ENCODE results near the gene KCNIP2. TPM values are rescaled to one million over a fixed set of nuclear protein-coding genes. Genes with fewer than 3 reads are reported as not detected.
A peak's percentile ranks its signal among the peaks of the same experiment; 100 is the strongest.

Gene KCNIP2
- 3.4 TPM for total RNA-seq
- polyA plus RNA-seq (ENCODE audit: insufficient read depth, low read depth, low replicate concordance), result 0.67 TPM
- long read RNA-seq, donor 1, result 0 reads
- long read RNA-seq, donor 2, result 0 reads
- long read RNA-seq, donor 3, result 0 reads
- long read RNA-seq, donor 4, result 0 reads
- long read RNA-seq, donor 5, result 0 reads
- long read RNA-seq, donor 6, result 0 reads
- long read RNA-seq, donor 7, partial matches to known transcripts, result 1 of 1 reads
- long read RNA-seq, donor 7, other reads (novel, unspliced or antisense), result 0 of 1 reads
- long read RNA-seq, donor 8, result 0 reads
- long read RNA-seq, donor 9, result 0 reads
- long read RNA-seq, donor 10, result 0 reads

DNA sequence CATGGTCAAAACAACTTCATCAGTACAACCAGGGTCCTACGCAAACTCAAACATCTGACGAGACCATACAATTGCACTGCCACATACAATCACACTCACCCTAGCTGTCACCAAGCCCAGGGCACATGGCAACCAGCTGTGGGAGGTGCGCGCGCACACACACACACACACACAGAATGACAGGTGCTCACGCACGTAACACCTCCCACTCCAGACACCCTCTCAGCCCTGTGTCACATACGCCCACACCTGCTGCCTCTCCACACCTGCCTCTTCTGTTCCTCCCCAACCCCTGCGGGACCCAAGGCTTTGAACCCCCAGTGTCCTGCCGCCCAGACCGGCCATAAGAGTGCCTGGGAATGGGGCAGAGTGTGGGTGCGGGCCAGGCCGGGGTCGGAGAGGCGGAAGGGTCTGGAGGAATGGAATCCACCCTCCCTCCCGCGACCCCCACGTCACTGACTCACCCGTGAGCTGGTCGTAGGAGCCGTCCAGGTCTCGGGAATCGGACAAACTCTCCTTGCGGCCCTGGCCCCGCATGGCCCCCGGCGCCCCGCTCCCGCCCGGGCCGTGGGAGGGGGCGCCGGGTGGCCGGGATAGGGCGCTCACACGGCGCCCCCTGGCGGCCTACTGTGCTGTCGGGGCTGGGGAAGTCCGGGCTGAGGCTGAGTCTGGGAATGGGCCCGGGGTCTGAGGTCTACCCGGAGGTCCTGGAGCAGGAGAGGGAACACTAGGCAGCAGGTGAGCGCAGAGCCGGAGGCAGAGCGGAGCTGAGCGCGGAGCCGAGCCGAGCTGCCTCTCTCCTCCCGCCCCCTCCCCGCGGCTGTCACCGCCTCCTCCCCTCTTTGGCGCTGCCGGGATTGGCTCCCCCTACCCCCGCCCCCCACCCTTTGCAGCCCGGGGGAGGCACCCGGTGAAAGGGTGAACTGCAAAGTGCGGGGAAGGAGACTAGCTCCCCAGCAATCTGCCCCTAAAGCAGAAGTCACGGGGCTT, at the start of gene KCNIP2:
Gene KCNIP2 (minus strand): TSS at position 769 of the 990 bp plus-strand sequence. CDS start 232 bp downstream, at position 537.
- no peak within 1 kb of the TSS for H3K4me3 ChIP-seq (ENCODE audit: low read length in 3 of 3)
- no peak within 1 kb of the TSS for H3K9ac ChIP-seq (ENCODE audit: low read length in 3 of 3)
- no peaks in the 10 kb centered on the region for H3K9me3 ChIP-seq (ENCODE audit: control insufficient read depth in 2 of 3, insufficient read depth in 1 of 3, low read length in 3 of 3)
- no peak for FAIRE-seq
- no peaks in the 10 kb centered on the region for H3K36me3 ChIP-seq (ENCODE audit: control insufficient read depth in 2 of 3, insufficient read depth in 3 of 3, low read length in 3 of 3)
- no peaks in the 10 kb centered on the region for H3K27me3 ChIP-seq (ENCODE audit: control insufficient read depth, insufficient read depth, low read length)
- H3K4me1 ChIP-seq (ENCODE audit: control insufficient read depth in 2 of 3, insufficient read depth in 2 of 3, low read depth in 1 of 3, low read length in 3 of 3), result peaks cover 0 to 10% (median 7%) of the 10 kb centered on the region in 3 donors
- DNase-seq, result peak in 4 of 5 donors; percentile 48 to 65 (median 62)
- H3K27ac ChIP-seq (ENCODE audit: low read depth in 2 of 2, low read length in 2 of 2), result no peak within 1 kb of the TSS
- TF ChIP-seq, protein P1, sequence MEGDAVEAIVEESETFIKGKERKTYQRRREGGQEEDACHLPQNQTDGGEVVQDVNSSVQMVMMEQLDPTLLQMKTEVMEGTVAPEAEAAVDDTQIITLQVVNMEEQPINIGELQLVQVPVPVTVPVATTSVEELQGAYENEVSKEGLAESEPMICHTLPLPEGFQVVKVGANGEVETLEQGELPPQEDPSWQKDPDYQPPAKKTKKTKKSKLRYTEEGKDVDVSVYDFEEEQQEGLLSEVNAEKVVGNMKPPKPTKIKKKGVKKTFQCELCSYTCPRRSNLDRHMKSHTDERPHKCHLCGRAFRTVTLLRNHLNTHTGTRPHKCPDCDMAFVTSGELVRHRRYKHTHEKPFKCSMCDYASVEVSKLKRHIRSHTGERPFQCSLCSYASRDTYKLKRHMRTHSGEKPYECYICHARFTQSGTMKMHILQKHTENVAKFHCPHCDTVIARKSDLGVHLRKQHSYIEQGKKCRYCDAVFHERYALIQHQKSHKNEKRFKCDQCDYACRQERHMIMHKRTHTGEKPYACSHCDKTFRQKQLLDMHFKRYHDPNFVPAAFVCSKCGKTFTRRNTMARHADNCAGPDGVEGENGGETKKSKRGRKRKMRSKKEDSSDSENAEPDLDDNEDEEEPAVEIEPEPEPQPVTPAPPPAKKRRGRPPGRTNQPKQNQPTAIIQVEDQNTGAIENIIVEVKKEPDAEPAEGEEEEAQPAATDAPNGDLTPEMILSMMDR (IDR thresholded peaks at IDR 0.05; ENCODE audit: borderline replicate concordance, extremely low read depth, insufficient read depth), result peak; percentile 23
- intact Hi-C loops (cut with DNase I), result no loop called here

DNA sequence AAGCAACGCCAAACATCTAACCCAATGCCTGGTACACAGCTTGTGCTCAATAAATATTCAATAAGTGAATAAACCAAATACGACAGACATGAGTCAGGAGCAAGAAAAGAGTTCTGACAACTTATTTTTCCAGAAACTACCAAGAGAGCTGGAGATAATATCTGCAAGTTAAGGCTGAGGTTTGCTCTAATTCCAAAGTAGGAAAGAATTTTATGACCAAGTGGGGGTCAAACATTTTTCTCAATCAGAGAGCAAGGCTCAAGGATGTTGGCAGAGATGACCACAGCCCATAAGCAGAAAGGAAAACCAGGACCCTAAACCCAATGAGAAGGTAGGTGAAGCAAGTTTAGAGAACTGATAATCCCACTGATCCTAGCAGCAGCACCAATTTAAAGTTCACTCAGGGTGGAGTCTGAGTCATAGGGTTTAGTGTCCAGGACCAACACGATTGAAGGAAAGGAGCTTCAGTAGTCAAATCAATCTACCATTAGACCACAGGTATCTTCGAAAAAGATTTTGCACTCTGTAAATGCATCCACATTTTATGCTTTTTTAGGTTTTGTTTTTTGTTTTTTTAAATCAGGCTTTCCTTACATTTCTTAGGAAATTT, 49.3 kb upstream of the KCNIP2 start:
- Histone ChIP-seq H3K27ac (ENCODE audit: low read depth in 2 of 2, low read length in 2 of 2) (no peak overlapping the region), H3K9me3 (ENCODE audit: control insufficient read depth in 2 of 3, insufficient read depth in 1 of 3, low read length in 3 of 3) (no peaks in the 10 kb centered on the region), H3K4me3 (ENCODE audit: low read length in 3 of 3) (no peak overlapping the region), H3K9ac (ENCODE audit: low read length in 3 of 3) (no peak overlapping the region), H3K4me1 (ENCODE audit: control insufficient read depth in 2 of 3, insufficient read depth in 2 of 3, low read depth in 1 of 3, low read length in 3 of 3) (peaks cover 0 to 12% (median 0%) of the 10 kb centered on the region in 3 donors), H3K27me3 (ENCODE audit: control insufficient read depth, insufficient read depth, low read length) (no peaks in the 10 kb centered on the region), H3K36me3 (ENCODE audit: control insufficient read depth in 2 of 3, insufficient read depth in 3 of 3, low read length in 3 of 3) (peaks cover 0 to 6% (median 0%) of the 10 kb centered on the region in 3 donors)
- intact Hi-C loops (cut with DNase I), result no loop called here
- FAIRE-seq (no peak), DNase-seq (no peak)
- TF ChIP-seq, protein P1 (IDR thresholded peaks at IDR 0.05; ENCODE audit: borderline replicate concordance, extremely low read depth, insufficient read depth), result no peak

DNA sequence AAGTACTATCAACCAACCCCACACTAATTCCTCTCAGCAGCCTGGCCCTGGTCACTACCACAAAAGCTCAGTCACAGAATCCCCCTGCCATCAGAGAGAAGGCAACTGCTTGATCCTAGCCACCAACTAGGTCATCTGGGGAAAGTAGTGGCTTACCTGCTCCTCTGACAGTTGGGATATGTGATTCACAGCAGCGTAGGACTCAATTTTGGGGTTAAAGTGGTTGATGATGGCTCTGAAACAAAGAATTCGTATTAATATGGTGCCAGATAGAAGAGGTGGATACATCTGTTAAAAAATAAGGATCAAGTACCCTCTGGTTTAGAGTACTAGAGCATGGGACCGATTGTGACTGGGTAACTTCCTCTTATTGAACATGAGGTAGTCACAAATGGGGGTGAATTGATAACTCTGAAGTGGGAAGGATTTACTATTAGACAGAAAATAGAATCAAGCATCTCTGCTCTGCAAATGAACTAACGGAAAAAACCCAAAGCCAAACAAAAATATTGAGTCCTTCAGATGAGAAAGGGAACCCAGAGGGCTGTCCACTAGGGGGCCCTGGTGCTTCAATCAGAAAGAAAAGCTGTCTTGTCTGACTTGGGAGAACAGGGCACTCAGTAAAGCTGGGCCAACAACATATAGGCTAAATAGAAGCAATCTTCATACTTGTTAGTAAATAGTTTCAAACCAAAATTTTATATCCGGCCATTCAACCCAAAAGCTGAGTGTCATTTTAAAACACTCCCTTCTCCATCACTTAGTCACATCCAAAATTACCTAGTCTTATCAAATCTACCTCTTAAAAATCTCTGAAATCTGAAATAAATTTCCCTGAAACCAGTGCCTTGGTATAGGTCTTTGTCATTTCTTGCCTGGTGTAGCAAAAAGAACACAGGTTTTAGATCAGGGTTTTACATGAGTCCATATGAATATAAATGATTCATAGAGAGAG, 45.9 kb upstream of the KCNIP2 start:
- FAIRE-seq, result no peak
- Histone ChIP-seq H3K9me3 (ENCODE audit: control insufficient read depth in 2 of 3, insufficient read depth in 1 of 3, low read length in 3 of 3) (no peaks in the 10 kb centered on the region), H3K27ac (ENCODE audit: low read depth in 2 of 2, low read length in 2 of 2) (no peak overlapping the region), H3K27me3 (ENCODE audit: control insufficient read depth, insufficient read depth, low read length) (no peaks in the 10 kb centered on the region), H3K4me1 (ENCODE audit: control insufficient read depth in 2 of 3, insufficient read depth in 2 of 3, low read depth in 1 of 3, low read length in 3 of 3) (peaks cover 0 to 6% (median 0%) of the 10 kb centered on the region in 3 donors), H3K4me3 (ENCODE audit: low read length in 3 of 3) (no peak overlapping the region), H3K9ac (ENCODE audit: low read length in 3 of 3) (no peak overlapping the region), H3K36me3 (ENCODE audit: control insufficient read depth in 2 of 3, insufficient read depth in 3 of 3, low read length in 3 of 3) (peaks cover 0 to 6% (median 0%) of the 10 kb centered on the region in 3 donors)
- intact Hi-C loops (cut with DNase I), result no loop called here
- TF ChIP-seq, protein P1 (IDR thresholded peaks at IDR 0.05; ENCODE audit: borderline replicate concordance, extremely low read depth, insufficient read depth), result peak; percentile 67
- peak in 4 of 5 donors; percentile 66 to 87 (median 75) for DNase-seq

Data from kidney (tissue), 22 donors.